Stimulated activated CD8-positive, alpha-beta memory T cell treated with anti-CD3 and anti-CD28 coated beads, Interleukin-12 subunit alpha, Interleukin-12 subunit beta, amount 100 ng/mL, for 24 hours (primary cell): ENCODE results near the gene PIP5K1A.
"Not testable (repeated sequence)": the region's sequence is repeated elsewhere in the genome, so short reads cannot be mapped to it uniquely, and the experiment has no call there.

Experiments used
- DNase-seq: peaks from one replicate; pipeline ENCODE4 v3.0.0-alpha.2; 2020; ENCODE audit errors: extremely low read depth

The PIP5K1A gene

DNA sequence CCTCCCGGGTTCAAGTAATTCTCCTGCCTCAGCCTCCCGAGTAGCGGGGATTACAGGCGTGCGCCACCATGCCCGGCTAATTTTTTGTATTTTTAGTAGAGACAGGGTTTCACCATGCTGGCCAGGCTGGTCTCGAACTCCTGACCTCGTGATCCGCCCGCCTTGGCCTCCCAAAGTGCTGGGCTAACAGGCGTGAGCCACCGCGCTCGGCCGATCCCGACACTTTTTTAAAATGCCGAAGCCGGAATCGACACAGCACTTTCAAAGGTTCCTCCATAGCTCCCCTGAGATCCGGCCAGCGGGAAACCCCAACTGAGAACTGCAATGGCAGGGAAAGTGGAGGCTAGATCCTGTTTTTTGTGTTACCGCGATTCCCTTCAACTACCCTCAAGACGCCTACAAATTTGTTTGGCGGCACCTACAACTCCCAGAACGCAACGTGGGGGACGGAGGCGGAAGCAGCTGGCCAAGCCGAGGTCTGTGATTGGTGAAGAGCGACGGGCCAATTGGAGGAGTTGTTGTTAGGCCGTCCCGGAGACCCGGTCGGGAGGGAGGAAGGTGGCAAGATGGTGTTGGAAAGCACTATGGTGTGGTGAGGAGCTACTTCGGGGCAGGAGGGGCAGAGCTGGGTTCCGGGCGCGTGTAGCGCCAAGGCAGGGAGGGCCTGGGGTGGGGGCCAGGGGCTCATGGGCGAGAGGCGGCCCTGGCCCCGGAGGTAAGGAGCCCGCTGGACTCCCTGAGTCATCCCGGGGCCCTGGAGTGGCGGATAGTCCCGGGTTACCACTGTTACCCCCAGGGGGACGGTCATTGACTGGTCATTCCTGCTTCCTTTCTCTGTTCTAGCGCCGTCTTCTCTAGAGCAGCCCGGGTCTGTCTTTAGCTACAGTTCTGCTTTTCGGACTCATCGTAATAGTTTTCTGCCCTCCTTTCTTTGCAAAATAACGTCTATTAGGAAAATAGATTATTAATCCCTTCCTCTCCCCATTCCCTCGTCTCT lies 56.2 kb downstream of the PIP5K1A start, which contains the start of gene PSMD4:
Gene PSMD4 (plus strand): TSS at position 518 of the 997 bp plus-strand sequence. CDS start 49 bp downstream, at position 567.
- peak; percentile 75 for DNase-seq

DNA sequence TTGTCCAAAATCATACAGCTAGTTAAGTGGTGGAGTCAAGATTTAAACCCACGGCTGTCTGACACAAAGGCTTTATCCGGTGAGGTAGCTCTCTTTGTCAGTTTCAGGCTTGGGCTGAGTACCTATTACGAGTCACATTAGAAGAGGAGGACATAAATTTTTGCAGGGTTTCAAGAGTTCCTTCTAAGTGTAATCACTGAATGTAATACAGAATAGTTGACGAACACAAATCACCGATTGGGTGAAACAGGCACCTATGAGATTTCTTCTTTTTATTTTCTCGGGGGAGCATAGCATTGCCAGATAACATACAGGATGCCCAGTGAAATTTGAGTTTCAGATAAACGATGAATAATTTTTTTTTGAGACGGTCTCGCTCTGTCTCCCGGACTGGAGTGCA lies 57.0 kb downstream of the PIP5K1A start:
- DNase-seq: no peak

DNA sequence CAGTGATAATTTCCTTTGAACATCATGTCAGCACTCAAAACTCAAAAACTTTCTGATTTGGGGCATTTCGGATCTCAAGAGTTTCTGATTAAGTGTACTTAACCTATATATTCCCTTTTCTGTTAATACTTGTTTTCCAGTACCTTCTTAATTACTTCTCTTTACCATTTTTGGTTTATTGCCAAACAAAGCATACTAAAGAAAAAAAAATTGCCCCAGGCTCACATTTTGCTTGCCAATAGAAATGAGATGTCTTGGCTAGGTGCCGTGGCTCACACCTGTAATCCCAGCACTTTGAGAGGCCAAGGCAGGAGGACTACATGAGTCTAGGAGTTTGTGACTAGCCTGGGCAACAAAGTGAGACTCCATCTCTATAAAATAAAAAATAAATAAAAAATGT lies 61.0 kb downstream of the PIP5K1A start:
- no peak for DNase-seq

DNA sequence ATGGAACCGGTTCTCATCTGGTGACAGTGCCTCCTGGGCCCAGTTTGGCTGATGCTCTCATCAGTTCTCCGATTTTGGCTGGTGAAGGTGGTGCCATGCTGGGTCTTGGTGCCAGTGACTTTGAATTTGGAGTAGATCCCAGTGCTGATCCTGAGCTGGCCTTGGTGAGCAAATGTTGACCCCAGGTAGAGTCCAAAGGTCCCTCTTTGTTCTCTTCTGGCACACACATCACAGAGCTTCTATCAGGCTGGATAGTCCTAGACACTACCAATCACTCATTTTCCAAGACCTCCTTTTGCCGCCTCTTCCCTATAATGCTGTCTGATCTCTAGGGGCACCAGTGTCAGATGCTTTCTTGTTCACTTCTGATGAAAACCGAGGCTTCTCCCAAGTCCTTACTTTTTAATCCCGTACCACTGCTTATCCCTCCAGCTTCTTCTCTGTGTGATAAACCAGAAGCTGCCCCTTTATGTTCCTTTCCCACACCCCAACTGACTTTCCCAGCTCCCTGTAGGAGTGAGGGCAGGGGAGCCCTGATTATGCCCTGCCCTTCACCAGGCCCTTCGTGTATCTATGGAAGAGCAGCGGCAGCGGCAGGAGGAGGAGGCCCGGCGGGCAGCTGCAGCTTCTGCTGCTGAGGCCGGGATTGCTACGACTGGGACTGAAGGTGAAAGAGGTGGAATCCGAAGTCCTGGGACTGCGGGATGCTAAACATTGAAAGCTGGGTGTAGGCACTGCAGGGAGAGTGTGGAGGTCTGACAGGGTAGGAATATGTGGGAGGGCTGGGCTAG lies 67.3 kb downstream of the PIP5K1A start:
- no peak for DNase-seq

DNA sequence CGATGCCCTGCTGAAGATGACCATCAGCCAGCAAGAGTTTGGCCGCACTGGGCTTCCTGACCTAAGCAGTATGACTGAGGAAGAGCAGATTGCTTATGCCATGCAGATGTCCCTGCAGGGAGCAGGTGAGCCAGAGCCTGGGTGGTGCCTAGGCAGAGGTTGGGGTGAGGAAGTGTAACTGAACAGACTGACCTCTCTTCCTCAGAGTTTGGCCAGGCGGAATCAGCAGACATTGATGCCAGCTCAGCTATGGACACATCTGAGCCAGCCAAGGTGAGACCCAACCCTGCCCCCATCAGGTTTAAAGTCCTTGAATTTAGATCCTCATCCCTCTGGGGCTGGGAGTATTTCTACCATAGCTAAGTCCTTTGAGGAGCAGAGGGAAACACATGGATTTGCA lies 68.0 kb downstream of the PIP5K1A start:
- DNase-seq: no peak

DNA sequence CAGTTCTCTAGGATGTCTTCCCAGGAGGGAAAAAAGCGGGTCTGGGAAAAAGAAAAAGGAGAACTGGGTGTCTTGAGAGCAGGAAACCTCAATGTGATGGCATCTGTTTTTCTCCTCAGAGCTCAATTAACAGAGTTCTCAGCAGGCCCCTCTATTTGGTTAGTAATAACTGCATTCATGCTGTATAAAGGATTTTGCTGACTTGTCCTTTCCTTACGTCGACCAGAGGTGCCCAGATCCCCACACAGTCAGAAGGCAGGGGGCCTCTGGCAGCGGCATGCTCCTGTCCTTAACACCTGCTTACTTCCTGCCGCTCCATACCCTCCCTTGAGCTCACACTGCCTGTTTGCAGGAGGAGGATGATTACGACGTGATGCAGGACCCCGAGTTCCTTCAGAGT lies 68.5 kb downstream of the PIP5K1A start:
- DNase-seq: no peak

DNA sequence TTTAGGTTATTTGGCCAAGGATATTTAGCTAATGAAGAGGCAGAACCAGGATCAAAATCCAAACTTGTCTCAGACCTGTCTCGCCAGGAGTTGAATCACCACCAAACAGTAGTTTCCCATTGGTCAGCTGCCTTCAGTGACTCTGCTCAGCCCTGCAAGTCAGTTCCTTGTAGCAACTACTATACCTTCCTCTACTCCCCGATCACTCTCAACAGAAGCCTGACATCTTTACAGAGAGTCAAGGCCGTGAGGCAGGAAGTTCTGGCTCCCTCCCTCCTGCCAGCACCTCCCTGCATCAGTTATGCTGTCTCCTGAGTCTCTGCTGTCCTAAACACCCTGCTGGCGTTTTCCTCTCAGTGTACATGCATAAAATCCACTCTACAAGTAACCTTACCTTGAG lies 69.4 kb downstream of the PIP5K1A start:
- DNase-seq: no peak

DNA sequence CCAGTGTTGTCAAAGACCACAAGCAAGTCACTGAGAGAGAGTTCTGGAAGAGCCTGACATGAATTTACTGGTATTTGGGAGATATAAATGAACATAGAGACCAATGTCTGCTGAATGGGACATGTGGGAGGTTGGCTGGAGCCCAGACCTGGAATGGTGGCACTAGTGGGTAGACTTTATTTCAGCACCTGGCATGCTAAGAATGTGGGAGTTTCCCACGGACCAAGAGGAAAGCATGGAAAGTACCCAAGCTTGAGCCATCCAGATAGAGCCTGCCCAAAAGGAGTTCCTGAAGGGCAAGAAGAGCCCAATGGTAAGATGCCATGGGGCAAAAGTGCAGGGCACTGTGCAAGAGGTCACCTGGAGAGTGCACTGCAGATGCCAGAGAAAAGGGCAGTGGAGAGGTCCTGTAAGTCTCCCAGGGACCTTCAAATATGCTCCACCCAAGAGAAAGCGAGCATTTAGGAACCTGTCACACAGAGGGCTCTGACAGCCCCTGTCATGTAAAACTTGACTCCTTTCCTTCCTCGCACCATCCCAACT lies 75.6 kb downstream of the PIP5K1A start:
- no peak for DNase-seq

DNA sequence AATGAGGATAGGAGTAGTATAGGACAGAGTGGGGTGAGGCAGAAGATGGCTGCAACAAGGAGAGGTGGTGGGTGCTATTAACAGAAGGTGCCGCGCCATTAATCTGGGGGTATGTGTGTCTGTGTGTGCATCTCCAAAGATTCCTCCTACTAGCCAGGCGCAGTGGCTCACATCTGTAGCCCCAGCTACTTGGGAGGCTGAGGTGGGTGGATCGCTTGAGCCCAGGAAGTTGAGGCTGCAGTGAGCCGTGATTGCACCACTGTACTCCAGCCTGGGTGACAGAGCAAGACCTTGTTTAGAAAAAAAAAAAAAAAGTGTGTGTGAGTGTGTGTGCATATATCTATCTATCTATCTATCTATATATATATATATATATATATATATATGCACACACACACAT lies 77.0 kb downstream of the PIP5K1A start:
- not testable (repeated sequence) for DNase-seq

DNA sequence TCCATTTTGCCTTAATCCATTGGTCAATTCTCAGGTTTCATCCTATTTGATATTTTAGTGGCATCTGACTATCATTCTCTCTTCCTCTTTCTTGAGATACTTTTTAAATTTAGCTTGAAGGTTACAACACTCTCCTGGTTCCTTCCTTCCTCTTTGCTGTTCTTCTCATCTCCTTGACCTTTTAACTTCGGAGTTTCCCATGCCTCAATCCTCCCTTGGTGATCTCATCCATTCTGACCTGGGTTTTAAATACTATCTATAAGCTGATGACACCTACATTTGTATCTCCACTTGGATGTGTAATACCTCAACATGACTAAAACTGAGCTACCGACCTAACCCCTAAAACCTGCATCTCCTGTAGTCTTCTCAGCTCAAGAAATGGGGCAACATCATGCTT lies 78.9 kb downstream of the PIP5K1A start:
- DNase-seq: no peak

DNA sequence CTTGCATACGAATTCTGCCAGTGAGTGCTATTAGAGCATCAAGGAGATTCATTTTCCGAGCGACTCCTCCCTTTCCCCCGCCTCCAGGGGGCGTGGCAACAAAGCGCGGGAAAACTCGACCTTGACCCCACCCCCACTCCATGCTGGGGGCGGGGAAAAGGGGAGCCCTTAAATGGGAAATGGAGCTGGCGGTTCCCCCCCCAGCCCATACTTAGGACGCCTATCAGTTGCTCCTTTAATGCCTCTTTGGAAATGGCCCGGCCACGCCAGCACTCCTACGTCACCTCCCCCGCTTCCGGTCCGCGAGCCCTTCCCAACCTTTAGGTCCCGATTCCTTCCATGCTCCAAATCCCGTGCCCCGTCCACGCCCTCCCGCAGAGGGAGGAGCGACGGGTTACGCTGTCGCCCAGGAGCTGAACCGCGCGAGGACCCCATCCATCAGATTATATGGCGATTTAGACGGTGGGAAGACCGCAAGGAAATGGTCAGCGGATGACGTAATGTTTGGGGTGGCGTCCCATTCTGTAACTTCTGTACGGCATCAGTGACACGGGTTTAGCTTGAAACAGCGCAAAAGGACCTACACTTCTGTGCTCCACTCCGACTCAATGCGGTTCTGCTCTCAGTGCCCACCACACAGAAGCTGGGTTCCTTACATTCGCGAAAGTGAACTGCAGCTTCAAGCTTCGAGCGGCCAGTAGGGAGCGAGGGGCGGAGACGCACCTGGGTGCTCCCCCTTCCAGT lies 83.0 kb downstream of the PIP5K1A start:
- peak; percentile 83 for DNase-seq

DNA sequence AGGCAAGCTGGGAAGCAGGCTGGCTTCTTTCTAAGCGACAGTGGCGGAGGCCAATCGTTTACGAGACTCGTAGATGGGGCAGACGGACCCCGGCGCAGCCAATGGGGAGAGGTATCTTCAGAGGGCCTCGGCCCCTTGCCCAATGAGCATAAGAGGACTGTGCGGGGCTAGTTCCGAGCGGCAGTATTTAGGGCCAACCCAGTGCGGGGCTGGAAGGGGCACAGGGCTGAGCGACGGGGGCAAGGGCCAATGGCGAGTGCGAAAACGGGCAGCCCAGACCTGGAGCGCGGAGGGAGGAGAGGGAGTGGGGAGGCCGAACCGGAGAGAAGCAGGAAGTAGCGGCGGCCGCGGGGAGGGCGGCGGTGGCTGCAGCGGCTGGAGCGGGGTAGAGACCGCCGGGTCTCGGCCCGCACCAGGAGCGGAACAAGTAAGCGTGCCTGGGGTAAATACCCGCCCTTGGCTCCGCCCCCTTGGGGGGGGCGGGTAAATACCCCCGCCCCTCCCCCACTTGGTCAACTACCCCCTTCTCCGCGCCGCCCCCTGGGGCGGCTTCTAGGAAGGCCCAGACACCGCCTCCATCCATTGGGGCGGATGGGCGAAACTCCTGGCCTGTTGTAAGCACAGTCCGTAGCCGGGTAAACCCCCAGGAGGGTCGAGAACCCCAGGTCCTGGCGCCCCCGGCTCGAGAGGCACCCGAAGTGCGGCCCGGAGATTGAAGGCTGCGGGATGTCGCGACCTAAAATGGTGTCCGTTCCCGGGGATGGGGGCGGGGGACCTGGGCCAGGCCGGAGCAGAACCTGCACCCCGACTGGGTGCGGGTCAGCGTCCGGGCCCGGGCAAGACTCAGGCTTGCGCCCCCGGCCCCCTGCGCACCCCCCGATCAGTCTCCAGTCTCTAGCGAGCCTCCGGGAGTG lies 83.9 kb downstream of the PIP5K1A start, which contains the start of gene ZNF687:
Gene ZNF687 (plus strand): TSS at position 331 of the 914 bp plus-strand sequence. CDS start 3,993 bp downstream, outside the sequence.
- peak; percentile 98 for DNase-seq

DNA sequence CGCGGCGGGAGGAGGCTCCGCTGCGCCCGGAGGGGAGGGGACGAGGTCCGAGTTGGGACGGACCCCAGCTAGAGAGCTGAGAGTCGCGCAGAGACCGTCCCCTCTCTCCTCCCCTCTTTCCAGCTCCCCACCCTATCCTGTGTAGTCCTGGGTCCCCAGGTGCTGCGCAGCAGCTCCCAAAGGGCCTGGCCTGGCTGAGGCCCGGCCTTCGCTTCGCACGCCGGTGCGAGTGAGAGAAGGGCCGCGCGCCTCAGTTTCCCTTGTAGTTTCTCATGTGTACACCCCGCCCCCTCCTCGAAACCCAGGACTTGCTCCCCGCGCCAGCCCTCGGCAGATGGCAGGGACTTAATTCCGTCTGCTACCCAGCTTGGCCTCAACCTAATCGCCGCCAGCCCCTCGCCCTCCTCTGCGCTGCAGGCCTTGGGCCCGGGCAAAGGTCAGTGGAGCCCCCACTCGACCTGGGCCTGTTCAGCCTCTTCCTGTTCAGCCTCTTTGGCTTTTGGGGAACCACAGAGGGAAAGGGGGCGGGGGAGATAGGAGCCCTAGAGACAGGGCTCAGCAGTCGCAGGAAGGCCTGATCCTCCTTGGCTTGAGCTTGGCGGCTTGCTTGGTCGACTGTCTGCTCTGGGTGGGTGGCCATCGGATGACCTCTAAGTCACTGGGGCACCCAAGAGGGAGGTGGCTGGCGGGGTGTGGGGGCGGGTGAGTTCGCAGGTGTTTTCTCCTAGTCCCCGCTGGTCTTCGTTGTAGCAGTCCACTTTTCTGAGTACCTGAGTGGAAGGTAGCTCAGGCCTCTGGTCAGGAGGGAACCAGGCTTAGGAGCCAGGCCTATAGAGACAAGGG lies 84.8 kb downstream of the PIP5K1A start:
- no peak for DNase-seq

DNA sequence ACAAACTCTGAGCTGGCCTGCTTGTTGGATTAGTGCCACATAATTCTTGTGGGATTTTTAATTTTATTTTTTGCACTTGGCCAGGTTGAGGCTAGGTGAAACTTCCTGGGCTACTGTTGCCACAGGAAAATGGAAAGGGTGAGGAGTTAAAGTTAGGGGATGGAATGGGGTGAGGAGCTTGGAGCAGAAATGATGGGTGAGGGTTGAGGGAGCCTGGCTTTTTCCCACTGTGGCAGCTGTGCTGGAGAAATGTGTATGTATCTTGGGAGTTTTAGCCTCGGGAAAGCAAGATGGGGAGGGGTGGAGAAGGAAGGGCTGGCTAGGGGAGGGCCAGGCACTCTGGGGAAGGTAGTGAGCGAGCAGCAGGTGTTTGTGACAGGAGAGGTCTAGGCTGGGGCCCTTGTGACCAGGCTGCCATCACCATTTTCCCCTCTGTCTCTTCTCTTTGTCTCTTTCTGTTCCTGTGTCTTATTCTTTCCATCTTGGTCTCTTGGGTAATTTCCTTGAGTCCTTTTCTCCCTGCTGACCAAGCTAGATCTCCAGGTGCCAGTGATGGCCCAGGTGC lies 85.7 kb downstream of the PIP5K1A start:
- DNase-seq: no peak

DNA sequence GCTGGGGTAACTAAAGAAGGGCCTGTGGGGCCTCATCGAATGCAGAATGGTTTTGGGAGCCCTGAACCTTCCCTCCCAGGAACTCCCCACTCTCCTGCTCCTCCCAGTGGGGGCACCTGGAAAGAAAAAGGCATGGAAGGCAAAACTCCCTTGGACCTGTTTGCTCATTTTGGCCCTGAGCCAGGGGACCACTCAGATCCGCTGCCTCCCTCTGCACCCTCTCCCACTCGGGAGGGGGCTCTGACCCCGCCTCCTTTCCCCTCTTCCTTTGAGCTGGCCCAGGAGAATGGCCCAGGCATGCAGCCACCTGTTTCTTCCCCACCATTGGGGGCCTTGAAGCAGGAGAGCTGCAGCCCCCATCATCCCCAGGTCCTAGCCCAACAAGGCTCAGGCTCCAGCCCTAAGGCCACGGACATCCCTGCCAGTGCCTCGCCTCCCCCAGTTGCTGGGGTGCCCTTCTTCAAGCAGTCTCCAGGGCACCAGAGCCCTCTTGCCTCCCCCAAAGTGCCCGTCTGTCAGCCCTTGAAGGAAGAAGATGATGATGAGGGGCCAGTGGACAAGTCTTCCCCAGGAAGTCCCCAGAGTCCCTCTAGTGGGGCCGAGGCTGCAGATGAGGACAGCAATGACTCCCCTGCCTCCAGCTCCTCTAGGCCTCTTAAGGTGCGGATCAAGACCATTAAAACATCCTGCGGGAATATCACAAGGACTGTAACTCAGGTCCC lies 88.4 kb downstream of the PIP5K1A start:
- DNase-seq: no peak

DNA sequence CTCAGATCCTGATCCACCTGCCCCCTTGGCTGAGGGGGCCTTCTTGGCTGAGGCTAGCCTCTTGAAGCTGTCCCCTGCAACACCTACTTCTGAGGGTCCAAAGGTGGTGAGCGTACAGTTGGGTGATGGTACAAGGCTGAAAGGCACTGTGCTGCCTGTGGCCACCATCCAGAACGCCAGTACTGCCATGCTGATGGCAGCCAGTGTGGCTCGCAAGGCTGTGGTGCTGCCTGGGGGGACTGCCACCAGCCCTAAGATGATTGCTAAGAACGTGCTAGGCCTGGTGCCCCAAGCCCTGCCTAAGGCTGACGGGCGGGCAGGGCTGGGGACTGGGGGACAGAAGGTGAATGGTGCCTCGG lies 89.0 kb downstream of the PIP5K1A start:
- DNase-seq: no peak

DNA sequence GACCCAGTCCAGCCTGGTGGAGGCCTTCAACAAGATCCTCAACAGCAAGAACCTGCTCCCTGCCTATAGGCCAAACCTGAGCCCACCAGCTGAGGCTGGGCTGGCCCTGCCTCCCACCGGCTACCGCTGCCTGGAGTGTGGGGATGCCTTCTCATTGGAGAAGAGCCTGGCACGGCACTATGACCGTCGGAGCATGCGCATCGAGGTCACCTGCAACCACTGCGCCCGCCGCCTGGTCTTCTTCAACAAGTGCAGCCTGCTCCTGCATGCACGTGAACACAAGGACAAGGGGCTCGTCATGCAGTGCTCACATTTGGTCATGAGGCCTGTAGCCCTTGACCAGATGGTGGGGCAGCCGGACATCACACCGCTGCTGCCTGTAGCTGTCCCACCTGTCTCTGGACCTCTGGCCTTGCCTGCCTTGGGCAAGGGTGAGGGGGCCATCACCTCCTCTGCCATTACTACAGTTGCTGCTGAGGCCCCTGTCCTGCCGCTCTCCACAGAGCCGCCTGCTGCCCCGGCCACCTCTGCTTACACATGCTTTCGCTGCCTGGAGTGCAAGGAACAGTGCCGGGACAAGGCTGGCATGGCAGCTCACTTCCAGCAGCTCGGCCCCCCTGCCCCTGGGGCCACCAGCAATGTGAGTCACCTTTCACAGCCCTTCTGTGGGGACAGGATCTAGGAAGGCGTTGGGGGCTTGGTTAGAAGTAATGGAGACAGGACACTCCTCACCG lies 89.6 kb downstream of the PIP5K1A start:
- DNase-seq: no peak

DNA sequence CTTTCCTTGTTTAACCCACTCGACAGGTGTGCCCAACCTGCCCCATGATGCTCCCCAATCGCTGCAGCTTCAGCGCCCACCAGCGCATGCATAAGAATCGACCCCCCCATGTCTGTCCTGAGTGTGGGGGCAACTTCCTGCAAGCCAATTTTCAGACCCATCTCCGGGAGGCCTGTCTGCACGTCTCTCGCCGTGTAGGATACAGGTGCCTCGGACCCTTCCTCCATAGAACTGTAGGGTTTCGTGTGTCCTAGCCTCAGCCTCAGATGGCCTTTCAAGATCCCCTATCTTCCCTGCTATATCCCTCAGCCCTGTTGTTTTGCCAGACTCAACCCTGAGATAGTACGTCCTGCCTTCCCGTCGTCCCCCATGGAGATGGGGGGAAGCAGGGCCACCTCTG lies 90.2 kb downstream of the PIP5K1A start:
- no peak for DNase-seq
